Cardiac muscle cell (in vitro differentiated cells and primary cell): Measurements from ENCODE around the gene ABTB2. TPM values are rescaled to one million over a fixed set of nuclear protein-coding genes. Genes with fewer than 3 reads are reported as not detected.

Source experiments
- DNase-seq, 2 donors: peaks; one replicate each; pipeline versions ENCODE4 v3.0.0 to v3.0.0-alpha.2; 2010 to 2017; ENCODE audit warnings: low read depth in 1 of 2, low spot score in 1 of 2
- H3K27ac ChIP-seq: fragments of 200-600 bp; sonication (generic); 2 replicates; pipeline ENCODE4 v1.5.1; 2016
- H3K27me3 ChIP-seq: fragments of 200-600 bp; sonication (generic); 2 replicates; pipeline ENCODE4 v1.6.0; 2016; ENCODE audit warnings: control low read depth
- H3K36me3 ChIP-seq: fragments of 200-600 bp; sonication (generic); 2 replicates; pipeline ENCODE4 v1.5.1; 2016; ENCODE audit warnings: control low read depth
- H3K4me1 ChIP-seq: fragments of 200-600 bp; sonication (generic); 2 replicates; pipeline ENCODE4 v1.8.1; 2017; ENCODE audit warnings: low read depth, mild to moderate bottlenecking, mixed run types
- H3K4me3 ChIP-seq: fragments of 200-600 bp; sonication (generic); 2 replicates; pipeline ENCODE4 v1.5.1; 2016; ENCODE audit warnings: mild to moderate bottlenecking
- H3K9me3 ChIP-seq: fragments of 200-600 bp; sonication (generic); 2 replicates; pipeline ENCODE4 v1.5.1; 2017; ENCODE audit warnings: low read depth, mild to moderate bottlenecking, control low read depth
- polyA plus RNA-seq: library from polyadenylated mRNA; unstranded; fragments of >200 nt; fragmentation: Nextera tagmentation; extraction: Ambion mirVana; gene quantifications from 2 replicates; pipeline ENCODE4 v1.2.1, GENCODE V29; 2016
- total RNA-seq: library from RNA; depleted of rRNA; stranded (reverse); fragments of >200 nt; gene quantifications from 2 replicates; pipeline ENCODE4 v1.2.3, GENCODE V29; 2016
- TF ChIP-seq, protein P1 (sequence below): IDR thresholded peaks from 2 replicates; pipeline ENCODE4 v1.5.1; 2012; ENCODE audit warnings: low read depth, mild to moderate bottlenecking, low read length

ABTB2 gene
- total and polyA plus RNA-seq, 2 experiments from 2014 or later = 29.0 to 61.3 TPM

- Histone ChIP-seq H3K9me3 (no peaks in the 10 kb centered on the region), H3K4me1 (no peaks in the 10 kb centered on the region), H3K27ac (no peak overlapping the region), H3K27me3 (no peaks in the 10 kb centered on the region), H3K36me3 (peaks cover 65% of the 10 kb centered on the region), H3K4me3 (no peak overlapping the region)
- TF ChIP-seq, protein P1, sequence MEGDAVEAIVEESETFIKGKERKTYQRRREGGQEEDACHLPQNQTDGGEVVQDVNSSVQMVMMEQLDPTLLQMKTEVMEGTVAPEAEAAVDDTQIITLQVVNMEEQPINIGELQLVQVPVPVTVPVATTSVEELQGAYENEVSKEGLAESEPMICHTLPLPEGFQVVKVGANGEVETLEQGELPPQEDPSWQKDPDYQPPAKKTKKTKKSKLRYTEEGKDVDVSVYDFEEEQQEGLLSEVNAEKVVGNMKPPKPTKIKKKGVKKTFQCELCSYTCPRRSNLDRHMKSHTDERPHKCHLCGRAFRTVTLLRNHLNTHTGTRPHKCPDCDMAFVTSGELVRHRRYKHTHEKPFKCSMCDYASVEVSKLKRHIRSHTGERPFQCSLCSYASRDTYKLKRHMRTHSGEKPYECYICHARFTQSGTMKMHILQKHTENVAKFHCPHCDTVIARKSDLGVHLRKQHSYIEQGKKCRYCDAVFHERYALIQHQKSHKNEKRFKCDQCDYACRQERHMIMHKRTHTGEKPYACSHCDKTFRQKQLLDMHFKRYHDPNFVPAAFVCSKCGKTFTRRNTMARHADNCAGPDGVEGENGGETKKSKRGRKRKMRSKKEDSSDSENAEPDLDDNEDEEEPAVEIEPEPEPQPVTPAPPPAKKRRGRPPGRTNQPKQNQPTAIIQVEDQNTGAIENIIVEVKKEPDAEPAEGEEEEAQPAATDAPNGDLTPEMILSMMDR = no peak
- DNase-seq = no peak
Measured at GRCh38 chr11:34162856-34163255, 195.0 kb downstream of the ABTB2 start.

DNA sequence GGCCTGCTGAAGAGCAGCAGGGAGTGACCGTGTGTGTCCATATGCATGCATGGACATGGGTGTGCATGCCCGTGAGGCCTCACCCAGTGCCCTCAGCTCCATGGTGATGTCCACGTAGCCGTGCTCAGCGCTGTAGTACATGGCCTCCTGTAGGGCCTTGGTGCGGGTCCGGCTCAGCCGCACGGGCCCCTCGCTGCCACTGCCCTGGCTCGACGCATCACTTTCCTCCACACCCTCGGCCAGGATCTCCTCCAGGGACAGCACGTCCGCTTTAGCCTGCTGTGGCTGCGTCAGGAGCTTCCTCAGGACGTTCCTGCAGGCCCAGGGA is 195.4 kb downstream of the ABTB2 start:
- Histone ChIP-seq H3K36me3 (peaks cover 62% of the 10 kb centered on the region), H3K4me3 (no peak overlapping the region), H3K27ac (no peak overlapping the region), H3K27me3 (no peaks in the 10 kb centered on the region), H3K4me1 (no peaks in the 10 kb centered on the region), H3K9me3 (no peaks in the 10 kb centered on the region)
- TF ChIP-seq, protein P1 = no peak
- DNase-seq = no peak

GRCh38 chr11:34161812-34162492 is 195.9 kb downstream of the ABTB2 start:
- Histone ChIP-seq H3K9me3 (no peaks in the 10 kb centered on the region), H3K27ac (no peak overlapping the region)
- TF ChIP-seq, protein P1 = no peak

GRCh38 chr11:34161361-34161760 is 196.4 kb downstream of the ABTB2 start:
- no peak overlapping the region for H3K4me3 ChIP-seq
- H3K4me1 ChIP-seq = no peaks in the 10 kb centered on the region
- no peak for DNase-seq
- TF ChIP-seq, protein P1 = no peak
- H3K27me3 ChIP-seq = no peaks in the 10 kb centered on the region
- no peak overlapping the region for H3K27ac ChIP-seq
- no peaks in the 10 kb centered on the region for H3K9me3 ChIP-seq
- H3K36me3 ChIP-seq = peaks cover 66% of the 10 kb centered on the region

More at GRCh38 chr11:34161812-34162492, 195.9 kb downstream of the ABTB2 start:
- H3K4me1 ChIP-seq = no peaks in the 10 kb centered on the region
- H3K27me3 ChIP-seq = no peaks in the 10 kb centered on the region
- H3K36me3 ChIP-seq = peaks cover 62% of the 10 kb centered on the region
- no peak for DNase-seq
- H3K4me3 ChIP-seq = no peak overlapping the region

- Histone ChIP-seq H3K27me3 (no peaks in the 10 kb centered on the region), H3K9me3 (no peaks in the 10 kb centered on the region), H3K27ac (no peak overlapping the region), H3K4me3 (no peak overlapping the region), H3K4me1 (no peaks in the 10 kb centered on the region), H3K36me3 (peaks cover 66% of the 10 kb centered on the region)
- TF ChIP-seq, protein P1 = no peak
- DNase-seq = no peak
Measured at GRCh38 chr11:34160791-34161190, 197.0 kb downstream of the ABTB2 start.
